ENCODE data around the gene HMGN4. TPM values are rescaled to one million over a fixed set of nuclear protein-coding genes. Genes with fewer than 3 reads are reported as not detected.

HMGN4 gene
- total and polyA plus RNA-seq, 9 of the 15 experiments (the other 6 are each of a cell fraction or from before 2014, with no cell fraction given): 35.4 to 134 (median 94.1) TPM

GRCh38 chr6:26550250-26550993 lies 12.3 kb downstream of the HMGN4 start (continued):
- peak; percentile 64 for TF ChIP-seq HINFP (tag; conservative IDR thresholded peaks at IDR 0.05; ENCODE audit: low read depth)
- TF ChIP-seq NBN (IDR thresholded peaks at IDR 0.05; ENCODE audit: low read depth): no peak
- TF ChIP-seq ZNF354B (CRISPR knock-in tag; IDR thresholded peaks at IDR 0.05): no peak
- TF ChIP-seq THAP12 (CRISPR knock-in tag; IDR thresholded peaks at IDR 0.05): no peak
- TF ChIP-seq POLR2G (IDR thresholded peaks at IDR 0.05; ENCODE audit: low read depth, low read length): peak; percentile 64
- no peak for TF ChIP-seq AFF4 (CRISPR knock-in tag; IDR thresholded peaks at IDR 0.05)
- TF ChIP-seq ASH1L (IDR thresholded peaks at IDR 0.05; ENCODE audit: borderline replicate concordance, low read depth, partially characterized antibody): no peak
- TF ChIP-seq TARDBP (IDR thresholded peaks at IDR 0.05): no peak
- no peak for TF ChIP-seq ZNF407 (IDR thresholded peaks at IDR 0.05; ENCODE audit: low read depth)
- no peak for TF ChIP-seq PRMT5 (CRISPR knock-in tag; IDR thresholded peaks at IDR 0.05)
- TF ChIP-seq HNRNPH1 (optimal IDR thresholded peaks at IDR 0.05; ENCODE audit: low read depth, low read length): no peak

Measured in K562 (cell line).